Transverse colon (tissue), 4 donors: ENCODE data around the gene PLA2G4B. TPM values are rescaled to one million over a fixed set of nuclear protein-coding genes. Genes with fewer than 3 reads are reported as not detected.

ENCODE experiments used
- DNase-seq: peaks from one replicate; pipeline ENCODE4 v3.0.0-alpha.2; 2019
- H3K27ac ChIP-seq, 4 donors: fragments of 200-600 bp; sonication (generic); 2 replicates each; pipeline ENCODE4 v1.5.1; 2016 to 2018; ENCODE audit warnings: inconsistent platforms in 4 of 4
- H3K27me3 ChIP-seq: fragments of 200-600 bp; sonication (generic); 2 replicates; pipeline ENCODE4 v1.5.1; 2017; ENCODE audit warnings: inconsistent platforms
- H3K36me3 ChIP-seq, 4 donors: fragments of 200-600 bp; sonication (generic); 2 replicates each; pipeline ENCODE4 v1.5.1; 2017 to 2019; ENCODE audit warnings: inconsistent platforms in 4 of 4
- H3K4me1 ChIP-seq, 4 donors: fragments of 200-600 bp; sonication (generic); 2 replicates each; pipeline ENCODE4 v1.5.1; 2017 to 2020; ENCODE audit warnings: inconsistent platforms in 4 of 4
- H3K4me3 ChIP-seq, 4 donors: fragments of 200-600 bp; sonication (generic); 1 replicate in 1 of 4; 2 replicates in 3 of 4; pipeline versions ENCODE4 v1.5.1 to v1.6.1; 2017 to 2019; ENCODE audit warnings: inconsistent platforms in 4 of 4
- H3K9me3 ChIP-seq, 2 donors: fragments of 200-600 bp; sonication (generic); 2 replicates each; pipeline ENCODE4 v1.5.1; 2017 to 2019; ENCODE audit warnings: inconsistent platforms in 2 of 2
- EP300 ChIP-seq: sonication (generic); formaldehyde crosslinking; IDR thresholded peaks from one replicate; pipeline ENCODE4 v1.6.1; 2017; ENCODE audit warnings: antibody characterized with exemption, low read depth
- POLR2A ChIP-seq: fragments of 450-650 bp; IDR thresholded peaks from one replicate; pipeline ENCODE4 v1.6.1; 2016; ENCODE audit warnings: antibody characterized with exemption, mild to moderate bottlenecking, moderate library complexity
- POLR2AphosphoS5 ChIP-seq, 3 donors: sonication (generic); formaldehyde crosslinking; IDR thresholded peaks; one replicate each; pipeline ENCODE4 v1.6.1; 2016; ENCODE audit warnings: antibody characterized with exemption in 3 of 3
- WGBS, 2 donors: methylation state at CpG; one replicate each; pipeline ENCODE4 v1.1.5; 2018; ENCODE audit warnings: low coverage in 1 of 2; 5-methylcytosine and 5-hydroxymethylcytosine counted together
- in situ Hi-C, 4 donors: fragments of 200-750 bp; cut with MboI; loops; one replicate each; pipeline versions ENCODE4 v1.15.0 to v1.15.1; 2017; ENCODE audit warnings: low sequenced_read_pairs in 3 of 4, low pct_ligation_motif_present in 1 of 4, low pct_unique_long_range_greater_than_20kb in 1 of 4
- intact Hi-C: fragments of 100-400 bp; cut with DNase I; formaldehyde crosslinking; loops from one replicate; pipeline ENCODE4 v1.15.1; 2023; ENCODE audit warnings: low total_unique reads
- total RNA-seq, 4 donors: library from RNA; depleted of rRNA; stranded (reverse); fragments of >200 nt; gene quantifications; one replicate each; pipeline ENCODE4 v1.1.0, GENCODE V29; 2016
- TF ChIP-seq, protein P1 (sequence below), 5 experiments: fragments of 200-600 bp in 3 of 5; fragments of 450-650 bp in 2 of 5; sonication (generic) in 3 of 5; IDR thresholded peaks; 1 replicate in 2 of 5; 2 replicates in 3 of 5; pipeline ENCODE4 v1.5.1; 2016 to 2017; ENCODE audit warnings: antibody characterized with exemption in 5 of 5, inconsistent platforms in 3 of 5, mild to moderate bottlenecking in 2 of 5, moderate library complexity in 1 of 5

PLA2G4B gene
- total RNA-seq, 4 donors from 2014 or later, result 1.6 to 5.2 (median 3.5) TPM; not detected in 1

DNA sequence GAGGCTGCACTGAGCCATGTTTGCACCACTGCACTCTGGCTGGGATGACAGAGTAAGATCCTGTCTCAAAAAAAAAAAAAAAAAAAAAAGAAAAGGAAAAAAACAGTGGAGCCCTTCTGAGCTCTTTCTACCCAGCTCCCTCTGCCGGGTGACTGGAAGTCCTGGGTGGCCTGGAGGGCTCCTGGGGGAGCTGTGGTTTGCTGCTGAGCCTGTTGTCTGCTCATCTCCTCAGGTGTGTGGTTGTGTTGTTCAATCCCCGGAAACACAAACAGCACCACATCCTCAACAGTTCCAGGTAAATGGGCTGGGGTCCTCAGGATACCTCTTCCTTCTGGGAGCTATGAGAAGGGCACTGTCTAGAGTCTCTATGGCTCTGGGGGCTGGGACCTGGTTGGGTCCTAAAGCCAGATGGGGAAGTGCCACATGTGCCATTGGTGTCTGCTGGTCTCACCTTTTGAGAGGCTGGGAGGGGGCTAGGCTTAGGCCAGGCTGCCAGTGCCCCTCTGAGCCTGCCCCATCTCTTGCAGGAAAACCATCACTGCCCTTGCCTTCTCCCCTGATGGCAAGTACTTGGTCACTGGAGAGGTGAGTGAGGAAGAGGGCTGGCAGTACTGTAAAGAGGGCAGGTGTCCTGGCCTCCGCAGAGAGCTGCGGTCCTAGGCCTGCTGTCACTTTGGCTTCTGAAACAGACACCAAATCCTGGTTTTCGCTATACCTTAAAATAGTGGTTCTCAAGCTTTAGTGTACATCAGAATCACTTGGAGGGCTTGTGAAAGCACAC, 27.8 kb upstream of the PLA2G4B start:
- intact Hi-C loops (loop anchor here (2.0 to 5.0 kb wide), 2 partner anchors 38 to 204 kb away; no protein-coding TSS in a partner anchor), in situ Hi-C loops (loop anchor here in 2 of 4 donors (25.0 kb wide), 1 partner anchor 199 kb away; no protein-coding TSS in a partner anchor)
- Histone ChIP-seq H3K4me3 (no peak overlapping the region), H3K36me3 (peaks cover 0 to 10% (median 0%) of the 10 kb centered on the region in 4 donors), H3K4me1 (peaks cover 0 to 4% (median 3%) of the 10 kb centered on the region in 4 donors), H3K27ac (no peak overlapping the region), H3K9me3 (no peaks in the 10 kb centered on the region), H3K27me3 (no peaks in the 10 kb centered on the region)
- DNase-seq, result no peak
- 87 to 88% methylated on average over 1 to 5 of the region's 5 CpGs for WGBS, 2 donors
- TF ChIP-seq, protein P1, sequence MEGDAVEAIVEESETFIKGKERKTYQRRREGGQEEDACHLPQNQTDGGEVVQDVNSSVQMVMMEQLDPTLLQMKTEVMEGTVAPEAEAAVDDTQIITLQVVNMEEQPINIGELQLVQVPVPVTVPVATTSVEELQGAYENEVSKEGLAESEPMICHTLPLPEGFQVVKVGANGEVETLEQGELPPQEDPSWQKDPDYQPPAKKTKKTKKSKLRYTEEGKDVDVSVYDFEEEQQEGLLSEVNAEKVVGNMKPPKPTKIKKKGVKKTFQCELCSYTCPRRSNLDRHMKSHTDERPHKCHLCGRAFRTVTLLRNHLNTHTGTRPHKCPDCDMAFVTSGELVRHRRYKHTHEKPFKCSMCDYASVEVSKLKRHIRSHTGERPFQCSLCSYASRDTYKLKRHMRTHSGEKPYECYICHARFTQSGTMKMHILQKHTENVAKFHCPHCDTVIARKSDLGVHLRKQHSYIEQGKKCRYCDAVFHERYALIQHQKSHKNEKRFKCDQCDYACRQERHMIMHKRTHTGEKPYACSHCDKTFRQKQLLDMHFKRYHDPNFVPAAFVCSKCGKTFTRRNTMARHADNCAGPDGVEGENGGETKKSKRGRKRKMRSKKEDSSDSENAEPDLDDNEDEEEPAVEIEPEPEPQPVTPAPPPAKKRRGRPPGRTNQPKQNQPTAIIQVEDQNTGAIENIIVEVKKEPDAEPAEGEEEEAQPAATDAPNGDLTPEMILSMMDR (IDR thresholded peaks at IDR 0.05), result no peak
- TF ChIP-seq POLR2AphosphoS5 (IDR thresholded peaks at IDR 0.05) (no peak), POLR2A (no peak)

DNA sequence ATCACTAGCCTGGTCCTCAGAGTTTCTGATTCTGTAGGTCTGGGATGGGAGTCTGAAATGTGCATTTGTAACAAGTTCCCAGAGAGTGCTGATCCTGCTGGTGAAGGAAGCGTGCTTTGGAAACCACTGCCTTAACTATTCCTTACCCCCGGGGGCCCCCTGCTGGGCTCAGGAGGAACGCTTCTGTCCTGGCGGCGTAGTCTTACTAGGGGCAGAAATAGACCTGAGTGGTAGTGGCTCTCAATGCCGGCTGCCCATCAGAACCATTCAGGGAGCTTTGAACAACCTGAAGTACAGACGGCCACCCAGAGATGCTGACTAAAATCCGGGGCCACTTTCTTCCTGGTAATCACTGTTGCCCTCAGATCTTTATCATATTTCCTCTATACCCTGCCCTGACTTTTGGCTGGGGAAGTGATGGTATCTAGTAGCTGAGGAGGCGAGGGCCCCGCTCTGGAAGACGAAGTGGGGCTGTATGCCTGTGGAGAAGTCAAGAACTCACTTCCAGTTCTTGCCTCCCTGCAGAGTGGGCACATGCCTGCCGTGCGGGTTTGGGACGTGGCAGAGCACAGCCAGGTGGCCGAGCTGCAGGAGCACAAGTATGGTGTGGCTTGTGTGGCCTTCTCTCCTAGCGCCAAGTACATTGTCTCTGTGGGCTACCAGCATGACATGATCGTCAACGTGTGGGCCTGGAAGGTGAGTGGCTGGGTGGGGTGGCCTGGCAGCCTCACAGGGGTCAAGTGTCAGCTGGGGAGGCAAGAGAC, 27.0 kb upstream of the PLA2G4B start:
- H3K4me1 ChIP-seq, result peaks cover 0 to 4% (median 1%) of the 10 kb centered on the region in 4 donors
- intact Hi-C loops (loop anchor here (2.0 to 5.0 kb wide), 2 partner anchors 39 to 204 kb away; no protein-coding TSS in a partner anchor), in situ Hi-C loops (loop anchor here in 2 of 4 donors (25.0 kb wide), 1 partner anchor 199 kb away; no protein-coding TSS in a partner anchor)
- TF ChIP-seq POLR2AphosphoS5 (IDR thresholded peaks at IDR 0.05) (no peak), EP300 (no peak), POLR2A (no peak)
- TF ChIP-seq, protein P1 (IDR thresholded peaks at IDR 0.05), result peak; percentile 81 to 90 (median 87)
- peaks cover 0 to 10% (median 0%) of the 10 kb centered on the region in 4 donors for H3K36me3 ChIP-seq
- 51% methylated on average over 18 of the region's 18 CpGs; no CpG with 5 or more reads in 1 of the 2 donors for WGBS, 2 donors
- H3K4me3 ChIP-seq, result no peak overlapping the region
- no peaks in the 10 kb centered on the region for H3K9me3 ChIP-seq
- no peak overlapping the region for H3K27ac ChIP-seq
- no peaks in the 10 kb centered on the region for H3K27me3 ChIP-seq
- DNase-seq, result peak; percentile 86

DNA sequence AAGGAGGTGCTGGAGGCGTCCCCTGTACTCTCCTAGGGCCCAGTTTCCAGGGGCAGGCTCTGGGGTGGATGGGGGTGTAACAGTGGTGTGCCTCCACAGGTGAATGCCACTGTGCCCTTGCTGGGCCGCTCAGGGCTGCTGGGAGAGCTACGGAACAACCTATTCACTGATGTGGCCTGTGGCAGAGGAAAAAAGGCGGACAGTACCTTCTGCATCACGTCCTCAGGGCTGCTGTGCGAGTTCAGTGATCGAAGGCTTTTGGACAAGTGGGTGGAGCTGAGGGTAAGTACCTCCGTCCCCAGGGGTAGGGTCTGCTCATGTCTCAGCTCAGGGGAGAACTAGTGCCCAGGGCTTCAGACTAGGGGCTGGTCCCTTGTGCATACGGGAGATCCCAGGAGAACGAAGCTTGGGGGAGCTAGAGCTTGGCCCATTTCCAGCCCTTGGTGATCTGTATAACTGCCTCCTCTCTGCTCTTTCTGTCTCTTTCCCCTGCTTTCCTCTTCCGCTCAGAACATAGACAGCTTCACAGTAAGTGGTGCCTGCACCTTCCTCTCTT, 25.7 kb upstream of the PLA2G4B start:
- DNase-seq, result no peak
- no peak overlapping the region for H3K27ac ChIP-seq
- no peaks in the 10 kb centered on the region for H3K9me3 ChIP-seq
- TF ChIP-seq EP300, result no peak
- TF ChIP-seq, protein P1 (IDR thresholded peaks at IDR 0.05), result no peak
- no peak for TF ChIP-seq POLR2AphosphoS5 (IDR thresholded peaks at IDR 0.05)
- TF ChIP-seq POLR2A, result no peak
- intact Hi-C loops (loop anchor here (5.0 kb wide), 1 partner anchor 206 kb away; no protein-coding TSS in a partner anchor), in situ Hi-C loops (loop anchor here in 2 of 4 donors (25.0 kb wide), 1 partner anchor 201 kb away; no protein-coding TSS in a partner anchor)
- H3K36me3 ChIP-seq, result peaks cover 0 to 20% (median 5%) of the 10 kb centered on the region in 4 donors
- no peaks in the 10 kb centered on the region for H3K27me3 ChIP-seq
- H3K4me1 ChIP-seq, result peaks cover 0 to 4% (median 1%) of the 10 kb centered on the region in 4 donors
- no peak overlapping the region for H3K4me3 ChIP-seq
- 93 to 96% methylated on average over 6 to 11 of the region's 11 CpGs for WGBS, 2 donors
